T follicular helper cell (primary cell): ENCODE data around the gene SORCS2.

Source experiments
- DNase-seq: peaks from one replicate; pipeline ENCODE4 v3.0.0-alpha.2; 2020; ENCODE audit warnings: low read depth

The SORCS2 gene

GRCh38 chr4:7356667-7357310 lies 164.5 kb downstream of the SORCS2 start:
- DNase-seq: no peak

- DNase-seq: no peak
These were observed 165.0 kb downstream of the SORCS2 start for GRCh38 chr4:7357323-7357722.

- DNase-seq: no peak
These were observed 165.9 kb downstream of the SORCS2 start for GRCh38 chr4:7358100-7358735.

GRCh38 chr4:7359400-7360062 lies 167.2 kb downstream of the SORCS2 start:
- no peak for DNase-seq

- DNase-seq: no peak
These were observed 168.5 kb downstream of the SORCS2 start for GRCh38 chr4:7360806-7361205.

GRCh38 chr4:7361280-7361895 lies 169.1 kb downstream of the SORCS2 start:
- no peak for DNase-seq

GRCh38 chr4:7362341-7362740 lies 170.0 kb downstream of the SORCS2 start:
- no peak for DNase-seq

GRCh38 chr4:7362862-7363430 lies 170.6 kb downstream of the SORCS2 start:
- no peak for DNase-seq

- DNase-seq: no peak
These were observed 172.6 kb downstream of the SORCS2 start for GRCh38 chr4:7364979-7365378.

- no peak for DNase-seq
These were observed 173.3 kb downstream of the SORCS2 start for GRCh38 chr4:7365462-7366179.

GRCh38 chr4:7366180-7366945 lies 174.0 kb downstream of the SORCS2 start:
- DNase-seq: no peak

GRCh38 chr4:7366954-7367353 lies 174.6 kb downstream of the SORCS2 start:
- DNase-seq: no peak

GRCh38 chr4:7367406-7367805 lies 175.1 kb downstream of the SORCS2 start:
- DNase-seq: no peak

- no peak for DNase-seq
These were observed 175.5 kb downstream of the SORCS2 start for GRCh38 chr4:7367864-7368277.

- DNase-seq: no peak
These were observed 176.0 kb downstream of the SORCS2 start for GRCh38 chr4:7368296-7368695.

GRCh38 chr4:7369511-7369910 lies 177.2 kb downstream of the SORCS2 start:
- no peak for DNase-seq

- no peak for DNase-seq
These were observed 177.7 kb downstream of the SORCS2 start for GRCh38 chr4:7370038-7370437.

GRCh38 chr4:7371210-7371941 lies 179.0 kb downstream of the SORCS2 start:
- no peak for DNase-seq

- DNase-seq: no peak
These were observed 180.3 kb downstream of the SORCS2 start for GRCh38 chr4:7372673-7373072.

- no peak for DNase-seq
These were observed 182.2 kb downstream of the SORCS2 start for GRCh38 chr4:7374571-7374970.
